Adipocyte (in vitro differentiated cells): Measurements from ENCODE around the gene OLFM2.

ENCODE experiments used
- DNase-seq: peaks from one replicate; pipeline ENCODE4 v3.0.0-alpha.2; 2015; ENCODE audit warnings: low read depth
- H3K27me3 ChIP-seq: replicated peaks from 2 replicates; pipeline ENCODE4 v1.7.0; 2013; ENCODE audit warnings: mild to moderate bottlenecking, low read length, moderate library complexity; ENCODE audit not compliant: control insufficient read depth, insufficient read depth
- H3K36me3 ChIP-seq: 2 replicates; pipeline ENCODE4 v1.7.0; 2013; ENCODE audit warnings: low read length, mild to moderate bottlenecking, moderate library complexity; ENCODE audit not compliant: control insufficient read depth, insufficient read depth, severe bottlenecking
- H3K4me1 ChIP-seq: 2 replicates; pipeline ENCODE4 v1.7.0; 2013; ENCODE audit warnings: mild to moderate bottlenecking, low read length, moderate library complexity; ENCODE audit not compliant: control insufficient read depth, insufficient read depth
- H3K4me3 ChIP-seq: 2 replicates; pipeline ENCODE4 v1.7.0; 2013; ENCODE audit warnings: mild to moderate bottlenecking, low read length, moderate library complexity
- H3K9ac ChIP-seq: 2 replicates; pipeline ENCODE4 v1.7.0; 2013; ENCODE audit warnings: mild to moderate bottlenecking, low read length, moderate library complexity
- H3K9me3 ChIP-seq: 2 replicates; pipeline ENCODE4 v1.7.0; 2013; ENCODE audit warnings: mild to moderate bottlenecking, low read length, moderate library complexity; ENCODE audit not compliant: control insufficient read depth

The OLFM2 gene

GRCh38 chr19:9872618-9873242, 63.6 kb downstream of the OLFM2 start:
- DNase-seq, result no peak
- Histone ChIP-seq H3K4me3 (no peak overlapping the region), H3K9ac (no peak overlapping the region), H3K4me1 (no peaks in the 10 kb centered on the region), H3K27me3 (no peaks in the 10 kb centered on the region), H3K36me3 (peaks cover 2% of the 10 kb centered on the region), H3K9me3 (no peaks in the 10 kb centered on the region)

DNA sequence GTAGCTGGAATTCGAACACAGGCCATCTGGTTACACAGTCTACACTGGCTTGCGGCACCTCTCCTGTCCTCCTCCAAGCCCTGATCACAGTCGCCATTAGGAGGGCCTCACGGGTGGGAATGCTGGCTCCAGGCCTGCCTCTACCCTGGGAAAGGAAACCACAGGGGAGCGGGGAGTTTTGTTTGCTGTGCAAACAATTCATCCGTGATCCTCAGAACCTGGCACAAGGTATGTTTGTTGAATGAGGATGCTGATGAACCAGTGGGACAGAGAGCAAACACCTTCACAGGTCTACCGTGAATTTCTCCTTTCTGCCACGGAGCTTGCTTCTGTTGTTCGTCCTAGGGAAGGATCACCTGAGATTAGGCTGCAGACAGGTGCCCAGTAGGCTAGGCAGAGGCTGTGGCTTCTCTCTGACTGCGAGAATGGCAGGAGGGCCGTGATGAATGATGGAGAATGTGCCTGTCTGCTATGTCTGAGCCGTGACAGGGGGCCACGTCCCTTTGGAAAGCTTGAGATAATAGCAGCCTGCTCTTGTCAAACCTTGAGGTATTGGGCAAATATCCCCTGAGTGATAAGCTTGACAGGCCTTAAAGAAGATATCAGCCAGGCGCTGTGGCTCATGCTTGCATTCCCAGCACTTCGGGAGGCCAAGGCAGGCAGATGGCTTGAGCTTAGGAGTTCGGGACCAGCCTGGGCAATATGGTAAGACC, 64.5 kb downstream of the OLFM2 start:
- no peak overlapping the region for H3K9ac ChIP-seq
- H3K4me3 ChIP-seq, result no peak overlapping the region
- no peaks in the 10 kb centered on the region for H3K27me3 ChIP-seq
- H3K9me3 ChIP-seq, result no peaks in the 10 kb centered on the region
- H3K4me1 ChIP-seq, result no peaks in the 10 kb centered on the region
- H3K36me3 ChIP-seq, result peaks cover 2% of the 10 kb centered on the region
- DNase-seq, result no peak

GRCh38 chr19:9868983-9869617, 67.2 kb downstream of the OLFM2 start:
- H3K36me3 ChIP-seq, result peaks cover 2% of the 10 kb centered on the region
- no peaks in the 10 kb centered on the region for H3K27me3 ChIP-seq
- DNase-seq, result no peak
- H3K9ac ChIP-seq, result no peak overlapping the region
- no peak overlapping the region for H3K4me3 ChIP-seq
- H3K9me3 ChIP-seq, result no peaks in the 10 kb centered on the region
- peaks cover 9% of the 10 kb centered on the region for H3K4me1 ChIP-seq

- H3K4me3 ChIP-seq, result no peak overlapping the region
- H3K36me3 ChIP-seq, result no peaks in the 10 kb centered on the region
- H3K9me3 ChIP-seq, result no peaks in the 10 kb centered on the region
- H3K27me3 ChIP-seq, result no peaks in the 10 kb centered on the region
- H3K4me1 ChIP-seq, result peaks cover 9% of the 10 kb centered on the region
- DNase-seq, result no peak
- no peak overlapping the region for H3K9ac ChIP-seq
Observed at GRCh38 chr19:9865732-9866501, 70.4 kb downstream of the OLFM2 start.

GRCh38 chr19:9863759-9864158, 72.6 kb downstream of the OLFM2 start:
- H3K27me3 ChIP-seq, result no peaks in the 10 kb centered on the region
- no peaks in the 10 kb centered on the region for H3K9me3 ChIP-seq
- no peak overlapping the region for H3K9ac ChIP-seq
- no peak overlapping the region for H3K4me3 ChIP-seq
- H3K36me3 ChIP-seq, result no peaks in the 10 kb centered on the region
- DNase-seq, result no peak
- peaks cover 9% of the 10 kb centered on the region for H3K4me1 ChIP-seq

DNA sequence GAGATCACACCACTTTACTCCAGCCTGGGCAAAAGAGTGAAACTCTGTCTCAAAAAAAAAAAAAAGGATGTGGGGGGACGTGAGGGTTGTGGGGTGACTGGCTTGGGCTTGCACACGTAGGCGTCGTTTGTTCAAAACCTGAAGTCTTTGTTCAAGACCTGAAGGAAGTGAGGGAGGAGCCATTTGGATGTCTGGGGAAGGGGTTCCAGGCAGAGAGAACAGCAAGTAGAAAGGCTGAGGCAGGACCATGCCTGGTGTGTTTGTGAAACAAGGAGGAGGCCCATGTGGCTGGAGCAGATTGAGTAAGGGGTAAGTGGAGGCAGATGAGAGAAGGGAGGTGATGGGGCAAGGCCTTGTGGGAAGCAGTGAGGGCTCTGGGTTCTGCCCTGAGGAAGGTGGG, 73.4 kb downstream of the OLFM2 start:
- H3K9me3 ChIP-seq, result no peaks in the 10 kb centered on the region
- no peak overlapping the region for H3K9ac ChIP-seq
- H3K4me1 ChIP-seq, result peaks cover 9% of the 10 kb centered on the region
- H3K4me3 ChIP-seq, result no peak overlapping the region
- DNase-seq, result no peak
- H3K36me3 ChIP-seq, result no peaks in the 10 kb centered on the region
- H3K27me3 ChIP-seq, result no peaks in the 10 kb centered on the region

DNA sequence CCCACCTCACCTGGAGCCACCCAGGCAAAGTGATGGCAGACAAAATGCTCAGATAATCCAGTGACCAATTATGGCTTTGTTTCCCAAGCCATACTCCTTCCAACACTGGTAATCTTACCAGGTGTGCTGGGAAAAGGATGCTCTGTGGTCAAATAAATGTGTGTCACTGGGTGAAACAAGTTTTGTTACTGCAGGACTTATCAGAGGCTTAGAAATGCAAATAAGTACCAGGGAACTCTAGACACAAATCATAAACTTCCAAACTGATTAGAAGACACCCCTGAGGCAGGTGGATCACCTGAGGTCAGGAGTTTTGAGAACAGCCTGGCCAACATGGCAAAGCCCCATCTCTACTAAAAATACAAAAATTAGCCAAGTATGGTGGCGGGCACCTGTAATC, 74.8 kb downstream of the OLFM2 start:
- Histone ChIP-seq H3K9me3 (no peaks in the 10 kb centered on the region), H3K4me3 (no peak overlapping the region), H3K9ac (no peak overlapping the region), H3K4me1 (peaks cover 9% of the 10 kb centered on the region), H3K36me3 (peaks cover 12% of the 10 kb centered on the region), H3K27me3 (no peaks in the 10 kb centered on the region)
- DNase-seq, result no peak

GRCh38 chr19:9860407-9860806, 75.9 kb downstream of the OLFM2 start:
- no peaks in the 10 kb centered on the region for H3K4me1 ChIP-seq
- H3K9me3 ChIP-seq, result no peaks in the 10 kb centered on the region
- no peak overlapping the region for H3K4me3 ChIP-seq
- H3K36me3 ChIP-seq, result peaks cover 15% of the 10 kb centered on the region
- H3K27me3 ChIP-seq, result no peaks in the 10 kb centered on the region
- DNase-seq, result no peak
- no peak overlapping the region for H3K9ac ChIP-seq

DNA sequence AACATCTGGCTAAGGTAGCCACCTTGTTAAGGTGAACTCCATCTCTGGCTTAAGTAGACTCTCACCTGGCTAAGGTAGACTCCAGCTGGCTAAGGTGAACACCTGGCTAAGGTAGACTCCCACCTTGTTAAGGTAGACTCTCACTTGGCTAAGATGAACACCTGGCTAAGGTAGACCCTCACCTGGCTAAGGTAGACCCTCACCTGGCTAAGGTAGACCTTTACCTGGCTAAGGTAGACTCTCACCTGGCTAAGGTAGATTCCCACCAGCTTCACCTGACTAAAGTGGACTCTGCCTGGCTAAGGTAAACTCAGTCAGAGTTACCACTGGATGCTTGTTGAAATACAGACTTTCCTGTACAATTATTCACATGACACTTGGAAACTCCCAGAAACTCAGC, 77.5 kb downstream of the OLFM2 start:
- no peak overlapping the region for H3K4me3 ChIP-seq
- no peaks in the 10 kb centered on the region for H3K4me1 ChIP-seq
- peaks cover 15% of the 10 kb centered on the region for H3K36me3 ChIP-seq
- H3K9ac ChIP-seq, result no peak overlapping the region
- no peaks in the 10 kb centered on the region for H3K27me3 ChIP-seq
- DNase-seq, result no peak
- H3K9me3 ChIP-seq, result no peaks in the 10 kb centered on the region

GRCh38 chr19:9857920-9858746, 78.2 kb downstream of the OLFM2 start:
- no peak for DNase-seq
- Histone ChIP-seq H3K4me3 (no peak overlapping the region), H3K4me1 (peaks cover 4% of the 10 kb centered on the region), H3K27me3 (no peaks in the 10 kb centered on the region), H3K36me3 (peaks cover 15% of the 10 kb centered on the region), H3K9ac (no peak overlapping the region), H3K9me3 (no peaks in the 10 kb centered on the region)
